HCT116 (cell line): ENCODE data around the gene CDS1. TPM values are rescaled to one million over a fixed set of nuclear protein-coding genes. Genes with fewer than 3 reads are reported as not detected.

ENCODE experiments used
- ATAC-seq: fragments of 200-7000 bp; cut with Tn5 transposase; 2 replicates; pipeline ENCODE4 v1.9.1; 2020; ENCODE audit warnings: mild to moderate bottlenecking, moderate library complexity
- BruUV-seq: library from RNA; stranded (reverse); fragments of 400-500 nt; replicated peaks from 2 replicates; lab custom pipeline; 2021; lab: Mats Ljungman, UMichigan
- CTCF ChIA-PET: fragments of 300-600 bp; sonication (Branson Sonifier 250); formaldehyde crosslinking; loops from one replicate; lab custom pipeline; 2021; ENCODE audit warnings: antibody characterized with exemption; lab: Charles Lee
- POLR2A ChIA-PET: fragments of 300-600, 350-600 bp; sonication (Branson Sonifier 250); formaldehyde crosslinking; loops from one replicate; lab custom pipeline; 2021; ENCODE audit warnings: antibody characterized with exemption; lab: Charles Lee
- RAD21 ChIA-PET, 2 experiments: fragments of 300-600 bp; sonication (Branson Sonifier 250); formaldehyde crosslinking; loops; one replicate each; lab custom pipeline; 2023; ENCODE audit warnings: low total read pairs in 2 of 2; ENCODE audit not compliant: uncharacterized antibody in 2 of 2, unreplicated experiment in 2 of 2, low non-redundant PET in 1 of 2; lab: Charles Lee
- DNase-seq: peaks from one replicate; pipeline ENCODE4 v3.0.0-alpha.2; 2010; ENCODE audit warnings: low read depth, low spot score
- H2AFZ ChIP-seq: fragments of 200-600 bp; shearing (Covaris generic), sonication (generic); 2 replicates; pipeline ENCODE4 v1.6.1; 2017; ENCODE audit warnings: low read depth, mixed run types, mixed read lengths, antibody characterized with exemption, low read length; ENCODE audit not compliant: poor library complexity, severe bottlenecking
- H3K27ac ChIP-seq: 2 replicates; pipeline ENCODE4 v1.5.1; 2012; ENCODE audit warnings: low read depth, low read length
- H3K27me3 ChIP-seq: fragments of 200-600 bp; sonication (generic); 2 replicates; pipeline ENCODE4 v1.6.1; 2016; ENCODE audit warnings: mixed run types, low read length, mixed read lengths; ENCODE audit not compliant: insufficient read depth
- H3K36me3 ChIP-seq, 2 experiments: fragments of 200-500 bp in 1 of 2; fragments of 200-600 bp in 1 of 2; sonication (Bioruptor generic) in 1 of 2; sonication (generic) in 1 of 2; 2 replicates each; pipeline versions ENCODE4 v1.5.1 to v1.6.1; 2014 to 2016; ENCODE audit warnings: low read length in 2 of 2, inconsistent platforms in 1 of 2, mixed read lengths in 1 of 2, mixed run types in 1 of 2; ENCODE audit not compliant: insufficient read depth in 2 of 2, control insufficient read depth in 1 of 2
- H3K4me1 ChIP-seq, 2 experiments: fragments of 200-600 bp in 1 of 2; sonication (generic) in 1 of 2; 2 replicates each; pipeline versions ENCODE4 v1.5.1 to v1.6.1; 2012 to 2017; ENCODE audit warnings: low read length in 2 of 2, inconsistent platforms in 1 of 2, mild to moderate bottlenecking in 1 of 2, mixed read lengths in 1 of 2, mixed run types in 1 of 2, moderate library complexity in 1 of 2; ENCODE audit not compliant: insufficient read depth in 2 of 2, control insufficient read depth in 1 of 2
- H3K4me2 ChIP-seq: fragments of 200-600 bp; sonication (generic); 2 replicates; pipeline ENCODE4 v1.6.1; 2017; ENCODE audit warnings: mixed run types, low read length, mixed read lengths
- H3K4me3 ChIP-seq, 2 experiments: fragments of 200-600 bp in 1 of 2; sonication (generic) in 1 of 2; replicated peaks in 1 of 2; 2 replicates each; pipeline ENCODE4 v1.5.1; 2011 to 2016; ENCODE audit warnings: low read length in 2 of 2, control low read depth in 1 of 2, low read depth in 1 of 2, mild to moderate bottlenecking in 1 of 2, mixed read lengths in 1 of 2, mixed run types in 1 of 2
- H3K79me2 ChIP-seq: fragments of 200-600 bp; sonication (generic); 2 replicates; pipeline ENCODE4 v1.6.1; 2017; ENCODE audit warnings: mild to moderate bottlenecking, mixed run types, low read length, moderate library complexity, mixed read lengths; ENCODE audit not compliant: insufficient read depth
- H3K9ac ChIP-seq: fragments of 200-600 bp; sonication (generic); 2 replicates; pipeline ENCODE4 v1.6.1; 2016; ENCODE audit warnings: low read length, mixed read lengths
- H3K9me2 ChIP-seq: fragments of 200-600 bp; sonication (generic), shearing (Covaris generic); 2 replicates; pipeline ENCODE4 v1.6.1; 2017; ENCODE audit warnings: mixed run types, mild to moderate bottlenecking, moderate library complexity; ENCODE audit not compliant: insufficient read depth
- H3K9me3 ChIP-seq, 2 experiments: fragments of 200-500 bp in 1 of 2; fragments of 200-600 bp in 1 of 2; sonication (Bioruptor generic) in 1 of 2; sonication (generic) in 1 of 2; 2 replicates each; pipeline ENCODE4 v1.6.1; 2014 to 2017; ENCODE audit warnings: low read length in 2 of 2, mixed read lengths in 2 of 2, inconsistent platforms in 1 of 2, low read depth in 1 of 2, mild to moderate bottlenecking in 1 of 2, mixed run types in 1 of 2, moderate library complexity in 1 of 2; ENCODE audit not compliant: control insufficient read depth in 1 of 2, insufficient read depth in 1 of 2
- H4K20me1 ChIP-seq: fragments of 200-600 bp; sonication (generic), shearing (Covaris generic); 2 replicates; pipeline ENCODE4 v1.6.1; 2017; ENCODE audit warnings: mixed run types, mild to moderate bottlenecking, moderate library complexity; ENCODE audit not compliant: insufficient read depth
- ATF3 ChIP-seq: IDR thresholded peaks from 2 replicates; pipeline ENCODE4 v1.6.1; 2012
- CBX3 ChIP-seq: IDR thresholded peaks from 2 replicates; pipeline ENCODE4 v1.6.1; 2012; ENCODE audit warnings: low read depth
- ELF1 ChIP-seq: IDR thresholded peaks from 2 replicates; pipeline ENCODE4 v1.6.1; 2012; ENCODE audit warnings: low read depth, borderline replicate concordance
- EZH2 ChIP-seq: fragments of 200-600 bp; sonication (generic); IDR thresholded peaks from 2 replicates; pipeline ENCODE4 v1.6.1; 2017; ENCODE audit warnings: antibody characterized with exemption, mixed run types
- EZH2phosphoT487 ChIP-seq: fragments of 200-600 bp; IDR thresholded peaks from 2 replicates; pipeline ENCODE4 v1.6.1; 2018; ENCODE audit warnings: antibody characterized with exemption, borderline replicate concordance
- JUND ChIP-seq: IDR thresholded peaks from 2 replicates; pipeline ENCODE4 v1.6.1; 2012
- POLR2A ChIP-seq: IDR thresholded peaks from 2 replicates; pipeline ENCODE4 v1.7.0; 2011; ENCODE audit warnings: borderline replicate concordance; ENCODE audit not compliant: insufficient read depth, insufficient read length; ENCODE audit errors: extremely low read depth
- POLR2AphosphoS5 ChIP-seq: IDR thresholded peaks from 2 replicates; pipeline ENCODE4 v1.6.1; 2011; ENCODE audit warnings: mild to moderate bottlenecking, low read depth, low read length, moderate library complexity
- RAD21 ChIP-seq: IDR thresholded peaks from 2 replicates; pipeline ENCODE4 v1.6.1; 2012; ENCODE audit warnings: low read depth, mild to moderate bottlenecking
- SIN3A ChIP-seq: IDR thresholded peaks from 2 replicates; pipeline ENCODE4 v1.6.1; 2012; ENCODE audit warnings: low read depth
- SRF ChIP-seq: IDR thresholded peaks from 2 replicates; pipeline ENCODE4 v1.6.1; 2012; ENCODE audit warnings: low read depth
- YY1 ChIP-seq: IDR thresholded peaks from 2 replicates; pipeline ENCODE4 v1.6.1; 2011; ENCODE audit warnings: low read length, low read depth, moderate library complexity, mild to moderate bottlenecking; ENCODE audit not compliant: insufficient replicate concordance; ENCODE audit errors: extremely low read depth
- ZBTB33 ChIP-seq: IDR thresholded peaks from 2 replicates; pipeline ENCODE4 v1.6.1; 2011; ENCODE audit warnings: mild to moderate bottlenecking, low read length, moderate library complexity; ENCODE audit not compliant: insufficient replicate concordance; ENCODE audit errors: extremely low read depth
- ZFX ChIP-seq: fragments of 450-650 bp; IDR thresholded peaks from 2 replicates; pipeline ENCODE4 v1.6.1; 2017
- ZNF274 ChIP-seq: fragments of 200-500 bp; sonication (Bioruptor generic); IDR thresholded peaks from 2 replicates; pipeline ENCODE4 v1.6.1; 2014; ENCODE audit warnings: mild to moderate bottlenecking, low read depth, low read length, inconsistent platforms
- intact Hi-C: fragments of 100-400 bp; cut with micrococcal nuclease; formaldehyde crosslinking; loops from 2 replicates; pipeline ENCODE4 v1.10.0; 2022
- total RNA-seq: library from RNA; stranded (reverse); gene quantifications from one replicate; pipeline ENCODE4 v1.2.1, GENCODE V29; 2021; ENCODE audit not compliant: unreplicated experiment
- TF ChIP-seq, protein P1 (sequence below), 3 experiments: fragments of 200-600 bp in 1 of 3; sonication (generic) in 1 of 3; IDR thresholded peaks in 2 of 3; conservative IDR thresholded peaks in 1 of 3; 2 replicates each; pipeline ENCODE4 v1.5.1; 2012 to 2017; ENCODE audit warnings: low read depth in 2 of 3, low read length in 2 of 3, antibody characterized with exemption in 1 of 3, borderline replicate concordance in 1 of 3, control low read depth in 1 of 3, mild to moderate bottlenecking in 1 of 3, mixed read lengths in 1 of 3, mixed run types in 1 of 3, moderate library complexity in 1 of 3; ENCODE audit not compliant: insufficient read depth in 1 of 3
- TF ChIP-seq, protein P2 (sequence below): IDR thresholded peaks from 2 replicates; pipeline ENCODE4 v1.6.1; 2012; ENCODE audit warnings: low read depth
- TF ChIP-seq, protein P3 (sequence below): IDR thresholded peaks from 2 replicates; pipeline ENCODE4 v1.6.1; 2012

CDS1 gene
- total RNA-seq, 1 experiment from 2014 or later, result 14.6 TPM

- H4K20me1 ChIP-seq, result no peaks in the 10 kb centered on the region
- H3K9me2 ChIP-seq, result no peaks in the 10 kb centered on the region
- H3K79me2 ChIP-seq, result peaks cover 22% of the 10 kb centered on the region
- peak overlapping the region; percentile 77 for H3K9ac ChIP-seq
- H3K4me3 ChIP-seq, result peak overlapping the region; percentile 72 to 81
- BruUV-seq, result TSS peak; percentile 76
- peak overlapping the region; percentile 87 for H3K4me2 ChIP-seq
- DNase-seq, result peak; percentile 81
- H3K9me3 ChIP-seq, result no peaks in the 10 kb centered on the region
- POLR2A ChIA-PET, result interaction anchor here (0.7 to 0.9 kb wide), 3 partner anchors 10 to 337 kb away, joined by 3 to 6 read pairs (median 3); no protein-coding TSS in a partner anchor
- peak overlapping the region; percentile 82 for H3K27ac ChIP-seq
- CTCF ChIA-PET, result interaction anchor here (0.9 kb wide), 1 partner anchor 77 kb away, joined by 3 read pairs; no protein-coding TSS in a partner anchor
- H2AFZ ChIP-seq, result peak overlapping the region; percentile 40
- H3K4me1 ChIP-seq, result peaks cover 16 to 34% of the 10 kb centered on the region in 2 experiments
- RAD21 ChIA-PET, result interaction anchor here in 1 of 2 experiments (0.6 to 0.7 kb wide), 2 partner anchors 156 to 1046 kb away, joined by 3 to 4 read pairs; partner anchors contain the start of gene GPAT3
- intact Hi-C loops, result loop anchor here (2.0 to 5.0 kb wide), 2 partner anchors 110 to 384 kb away; partner anchors contain the start of gene WDFY3
- H3K27me3 ChIP-seq, result no peaks in the 10 kb centered on the region
- peak; percentile 81 for ATAC-seq
- H3K36me3 ChIP-seq, result no peaks in the 10 kb centered on the region
- no peak for TF ChIP-seq EZH2phosphoT487
- peak; percentile 71 for TF ChIP-seq POLR2AphosphoS5
- TF ChIP-seq, protein P1, sequence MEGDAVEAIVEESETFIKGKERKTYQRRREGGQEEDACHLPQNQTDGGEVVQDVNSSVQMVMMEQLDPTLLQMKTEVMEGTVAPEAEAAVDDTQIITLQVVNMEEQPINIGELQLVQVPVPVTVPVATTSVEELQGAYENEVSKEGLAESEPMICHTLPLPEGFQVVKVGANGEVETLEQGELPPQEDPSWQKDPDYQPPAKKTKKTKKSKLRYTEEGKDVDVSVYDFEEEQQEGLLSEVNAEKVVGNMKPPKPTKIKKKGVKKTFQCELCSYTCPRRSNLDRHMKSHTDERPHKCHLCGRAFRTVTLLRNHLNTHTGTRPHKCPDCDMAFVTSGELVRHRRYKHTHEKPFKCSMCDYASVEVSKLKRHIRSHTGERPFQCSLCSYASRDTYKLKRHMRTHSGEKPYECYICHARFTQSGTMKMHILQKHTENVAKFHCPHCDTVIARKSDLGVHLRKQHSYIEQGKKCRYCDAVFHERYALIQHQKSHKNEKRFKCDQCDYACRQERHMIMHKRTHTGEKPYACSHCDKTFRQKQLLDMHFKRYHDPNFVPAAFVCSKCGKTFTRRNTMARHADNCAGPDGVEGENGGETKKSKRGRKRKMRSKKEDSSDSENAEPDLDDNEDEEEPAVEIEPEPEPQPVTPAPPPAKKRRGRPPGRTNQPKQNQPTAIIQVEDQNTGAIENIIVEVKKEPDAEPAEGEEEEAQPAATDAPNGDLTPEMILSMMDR (IDR thresholded peaks at IDR 0.05 in 2 of 3, conservative IDR thresholded peaks at IDR 0.05 in 1 of 3; ENCODE audit: borderline replicate concordance in 1 of 3, insufficient read depth in 1 of 3, low read depth in 2 of 3, low read length in 2 of 3), result no peak
- peak; percentile 17 for TF ChIP-seq YY1
- TF ChIP-seq CBX3, result peak; percentile 99
- no peak for TF ChIP-seq ZNF274
- TF ChIP-seq, protein P2, sequence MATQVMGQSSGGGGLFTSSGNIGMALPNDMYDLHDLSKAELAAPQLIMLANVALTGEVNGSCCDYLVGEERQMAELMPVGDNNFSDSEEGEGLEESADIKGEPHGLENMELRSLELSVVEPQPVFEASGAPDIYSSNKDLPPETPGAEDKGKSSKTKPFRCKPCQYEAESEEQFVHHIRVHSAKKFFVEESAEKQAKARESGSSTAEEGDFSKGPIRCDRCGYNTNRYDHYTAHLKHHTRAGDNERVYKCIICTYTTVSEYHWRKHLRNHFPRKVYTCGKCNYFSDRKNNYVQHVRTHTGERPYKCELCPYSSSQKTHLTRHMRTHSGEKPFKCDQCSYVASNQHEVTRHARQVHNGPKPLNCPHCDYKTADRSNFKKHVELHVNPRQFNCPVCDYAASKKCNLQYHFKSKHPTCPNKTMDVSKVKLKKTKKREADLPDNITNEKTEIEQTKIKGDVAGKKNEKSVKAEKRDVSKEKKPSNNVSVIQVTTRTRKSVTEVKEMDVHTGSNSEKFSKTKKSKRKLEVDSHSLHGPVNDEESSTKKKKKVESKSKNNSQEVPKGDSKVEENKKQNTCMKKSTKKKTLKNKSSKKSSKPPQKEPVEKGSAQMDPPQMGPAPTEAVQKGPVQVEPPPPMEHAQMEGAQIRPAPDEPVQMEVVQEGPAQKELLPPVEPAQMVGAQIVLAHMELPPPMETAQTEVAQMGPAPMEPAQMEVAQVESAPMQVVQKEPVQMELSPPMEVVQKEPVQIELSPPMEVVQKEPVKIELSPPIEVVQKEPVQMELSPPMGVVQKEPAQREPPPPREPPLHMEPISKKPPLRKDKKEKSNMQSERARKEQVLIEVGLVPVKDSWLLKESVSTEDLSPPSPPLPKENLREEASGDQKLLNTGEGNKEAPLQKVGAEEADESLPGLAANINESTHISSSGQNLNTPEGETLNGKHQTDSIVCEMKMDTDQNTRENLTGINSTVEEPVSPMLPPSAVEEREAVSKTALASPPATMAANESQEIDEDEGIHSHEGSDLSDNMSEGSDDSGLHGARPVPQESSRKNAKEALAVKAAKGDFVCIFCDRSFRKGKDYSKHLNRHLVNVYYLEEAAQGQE, result no peak
- peak; percentile 44 for TF ChIP-seq ZBTB33
- TF ChIP-seq, protein P3, sequence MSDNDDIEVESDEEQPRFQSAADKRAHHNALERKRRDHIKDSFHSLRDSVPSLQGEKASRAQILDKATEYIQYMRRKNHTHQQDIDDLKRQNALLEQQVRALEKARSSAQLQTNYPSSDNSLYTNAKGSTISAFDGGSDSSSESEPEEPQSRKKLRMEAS, result peak; percentile 92
- no peak for TF ChIP-seq POLR2A
- TF ChIP-seq ATF3, result peak; percentile 84
- no peak for TF ChIP-seq ZFX
- TF ChIP-seq RAD21, result peak; percentile 22; the same call in 1 of the 2 replicates
- TF ChIP-seq JUND, result peak; percentile 82
- TF ChIP-seq EZH2, result no peak
- peak; percentile 98 for TF ChIP-seq SIN3A
- TF ChIP-seq SRF, result no peak
- TF ChIP-seq ELF1, result no peak
Measured at GRCh38 chr4:84582302-84582987, 482 bp upstream of the CDS1 start.
